Left renal pelvis (tissue), 4 donors: ENCODE results near the gene NHS. TPM values are rescaled to one million over a fixed set of nuclear protein-coding genes. Genes with fewer than 3 reads are reported as not detected.
A peak's percentile ranks its signal among the peaks of the same experiment; 100 is the strongest.

Source experiments
- DNase-seq, 4 donors: peaks; one replicate each; pipeline ENCODE4 v3.0.0-alpha.2; 2013; ENCODE audit warnings: low read depth in 4 of 4, low spot score in 3 of 4
- polyA plus RNA-seq, 4 donors: library from polyadenylated mRNA; unstranded; fragments of 120-200 nt; gene quantifications; one replicate each; pipeline ENCODE4 v1.2.1, GENCODE V29; 2013; ENCODE audit not compliant: insufficient read length in 4 of 4

Gene NHS
- polyA plus RNA-seq, 4 donors, result 15.5 to 20.0 (median 19.0) TPM

DNA sequence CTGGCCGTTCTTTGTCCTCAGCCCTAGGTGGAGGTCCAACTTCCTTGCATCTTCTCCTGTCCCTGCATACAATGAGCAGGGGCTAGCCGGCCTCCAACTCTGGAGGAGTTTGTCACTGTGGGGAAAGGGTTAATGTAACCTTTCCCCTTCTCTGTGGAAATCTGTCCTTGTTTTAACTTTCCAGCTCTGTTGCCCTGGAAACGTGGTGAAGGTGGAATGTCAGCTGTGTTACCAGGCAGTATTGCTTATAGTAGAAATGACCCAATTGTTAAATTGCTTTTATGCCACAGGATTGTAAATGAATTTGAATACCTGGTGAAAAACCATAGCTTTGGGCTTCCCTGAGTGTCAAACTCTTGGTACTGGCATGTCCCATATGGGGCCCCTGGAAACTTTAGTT is 230.7 kb downstream of the NHS start:
- no peak for DNase-seq

DNA sequence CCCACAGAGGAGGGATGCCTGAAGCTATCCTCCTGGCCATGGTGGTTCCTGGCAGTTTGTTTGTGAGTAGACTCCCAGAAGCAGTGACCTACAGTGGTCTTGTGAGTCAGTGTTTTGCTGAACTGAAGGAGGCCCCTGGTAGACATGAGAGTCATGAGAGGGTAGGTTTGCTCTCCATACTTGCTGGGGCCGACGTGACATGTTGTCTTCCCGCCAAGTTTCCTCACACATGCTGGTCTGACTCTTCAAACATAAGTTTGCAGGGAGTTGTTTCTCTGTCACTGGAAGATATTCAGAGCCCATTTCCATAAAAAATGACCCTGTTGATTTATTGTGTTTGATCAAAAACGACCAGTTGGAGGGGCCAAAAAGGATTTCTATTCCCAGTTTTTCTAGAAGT is 231.2 kb downstream of the NHS start:
- DNase-seq, result no peak

DNA sequence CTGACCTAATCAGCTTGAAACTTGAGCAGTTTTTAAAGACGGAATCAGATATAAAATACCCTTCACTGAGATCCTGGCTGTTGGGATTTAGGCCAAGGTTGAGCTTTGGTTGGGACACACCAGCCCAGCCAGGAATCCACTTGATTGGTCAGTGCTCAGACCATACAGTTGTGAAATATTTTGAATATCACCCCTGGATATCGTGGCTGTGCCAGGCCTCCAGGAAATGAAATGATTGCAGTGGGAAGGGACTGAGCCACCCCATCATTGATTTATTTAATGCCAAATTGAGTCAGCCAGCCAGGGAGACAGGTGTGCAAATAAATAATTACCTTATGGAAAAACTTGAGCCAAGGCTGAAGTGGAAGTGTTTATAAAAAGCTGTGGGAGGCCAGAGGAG is 233.9 kb downstream of the NHS start:
- no peak for DNase-seq

DNA sequence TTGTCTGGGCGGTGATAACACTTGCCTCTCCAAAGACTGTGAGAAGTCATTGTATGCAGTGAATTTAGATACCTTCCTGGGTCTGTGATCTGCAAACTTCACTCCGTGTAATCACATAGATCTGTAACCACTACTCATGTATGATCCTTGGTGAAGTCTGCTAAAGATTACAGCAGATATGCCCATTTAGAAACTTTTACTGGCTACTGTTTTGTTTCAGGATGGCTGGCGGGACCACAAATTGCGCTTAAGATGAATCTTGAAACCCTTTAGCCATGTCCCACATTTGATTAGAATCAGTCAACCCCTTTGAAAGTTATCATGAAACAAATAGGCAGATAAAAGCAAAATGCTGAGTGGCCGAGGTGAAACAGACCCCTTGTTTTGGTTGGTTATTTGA is 235.8 kb downstream of the NHS start:
- DNase-seq, result no peak

DNA sequence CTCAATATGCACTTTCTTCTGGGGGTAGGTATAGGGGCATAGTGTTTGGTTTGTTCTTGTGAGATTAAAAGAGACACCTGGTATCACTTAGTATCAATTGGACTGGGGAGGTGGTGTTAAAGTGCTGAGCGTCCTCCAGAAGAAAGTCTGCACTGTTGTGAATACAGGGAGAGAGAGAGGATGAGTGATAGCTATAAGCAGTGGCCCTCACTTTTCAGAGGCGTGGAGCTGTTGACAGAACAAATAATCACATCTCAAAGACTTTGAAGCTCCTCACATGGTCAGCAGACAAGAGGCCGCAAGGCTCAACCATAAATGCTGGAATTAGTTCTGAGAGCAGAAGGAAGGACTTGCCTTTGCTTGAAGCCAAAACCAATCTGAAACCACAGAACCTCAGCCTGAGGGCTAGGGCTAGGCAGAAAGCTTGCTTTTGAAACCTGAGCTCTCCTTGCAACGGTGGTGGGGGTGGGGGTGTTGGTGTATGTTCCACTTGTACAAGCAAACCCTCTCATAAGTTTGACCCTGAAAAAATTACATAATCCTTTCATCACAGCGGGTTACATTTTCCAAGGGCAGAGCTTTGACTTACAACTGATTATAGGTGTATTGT is 239.1 kb downstream of the NHS start:
- no peak for DNase-seq

DNA sequence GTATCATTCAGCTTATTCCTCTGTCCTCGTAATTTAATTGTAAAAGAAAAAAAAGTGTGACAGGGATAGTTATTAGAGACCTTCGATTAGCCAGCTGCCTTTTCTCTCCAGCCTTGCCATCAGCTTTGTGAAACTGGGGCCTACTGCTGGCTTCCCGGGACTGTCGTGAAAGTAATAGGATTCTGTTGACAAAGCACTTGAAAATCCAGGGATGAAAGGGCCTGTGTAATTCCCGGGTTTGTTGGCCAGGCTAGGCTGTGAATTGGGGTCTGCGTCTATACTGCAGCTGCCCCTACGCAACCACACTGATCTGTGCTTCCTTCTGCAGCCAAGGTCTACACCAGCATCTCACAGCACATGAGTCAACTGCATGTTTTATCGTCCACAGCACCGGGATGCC is 241.9 kb downstream of the NHS start:
- DNase-seq, result no peak

DNA sequence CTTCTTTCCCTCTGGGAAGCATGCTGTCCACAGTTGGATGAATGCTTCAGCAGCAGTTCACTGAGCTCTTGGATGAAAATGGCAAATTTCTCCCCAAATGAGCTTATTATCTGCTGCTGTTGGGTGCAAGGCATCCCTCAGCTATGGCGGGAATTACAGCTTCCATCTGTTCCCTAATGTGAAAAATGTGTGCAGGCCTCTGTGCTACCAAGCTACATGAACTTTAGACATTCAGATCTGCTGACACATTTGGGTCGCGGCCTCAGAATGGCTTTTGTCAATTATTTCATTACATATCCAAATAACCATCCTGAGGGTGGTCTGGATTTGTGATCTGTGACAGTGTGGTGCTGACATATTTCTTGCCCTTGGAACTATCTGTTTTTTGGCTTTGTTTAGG is 242.8 kb downstream of the NHS start:
- no peak for DNase-seq

DNA sequence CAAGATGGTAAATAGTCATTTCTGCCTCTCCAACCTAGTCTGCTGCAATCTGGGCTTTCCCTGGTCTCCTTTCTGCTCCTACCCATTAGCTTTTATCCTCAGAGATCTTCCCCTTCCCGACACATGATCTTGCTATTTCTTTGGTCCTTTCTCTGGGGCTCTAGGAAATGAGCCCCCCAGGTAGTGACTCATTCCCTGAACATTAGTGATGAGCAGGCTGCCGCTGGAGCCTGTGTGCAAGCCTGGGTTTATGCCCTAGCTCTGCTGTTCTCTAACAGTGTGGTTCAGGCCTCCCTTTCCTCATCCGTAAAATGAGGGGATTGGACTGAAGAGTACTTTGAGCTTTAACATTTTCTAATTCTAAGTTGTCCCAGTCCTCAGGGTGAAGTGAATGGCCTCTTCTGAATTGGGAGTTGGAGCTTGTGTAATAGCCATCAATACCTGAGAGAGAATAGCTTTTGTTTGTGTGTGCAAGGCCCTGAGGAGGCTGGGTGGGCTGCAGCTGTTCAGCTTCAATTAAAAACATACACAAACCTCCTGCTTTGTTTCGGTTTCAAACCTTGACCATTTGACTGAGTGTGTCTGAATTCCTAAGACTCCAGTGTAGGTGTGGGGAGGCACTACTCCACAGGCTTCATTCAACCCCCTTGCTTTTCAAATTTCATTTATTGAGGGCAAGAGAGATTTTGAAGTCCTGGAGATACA is 246.7 kb downstream of the NHS start:
- DNase-seq, result no peak

DNA sequence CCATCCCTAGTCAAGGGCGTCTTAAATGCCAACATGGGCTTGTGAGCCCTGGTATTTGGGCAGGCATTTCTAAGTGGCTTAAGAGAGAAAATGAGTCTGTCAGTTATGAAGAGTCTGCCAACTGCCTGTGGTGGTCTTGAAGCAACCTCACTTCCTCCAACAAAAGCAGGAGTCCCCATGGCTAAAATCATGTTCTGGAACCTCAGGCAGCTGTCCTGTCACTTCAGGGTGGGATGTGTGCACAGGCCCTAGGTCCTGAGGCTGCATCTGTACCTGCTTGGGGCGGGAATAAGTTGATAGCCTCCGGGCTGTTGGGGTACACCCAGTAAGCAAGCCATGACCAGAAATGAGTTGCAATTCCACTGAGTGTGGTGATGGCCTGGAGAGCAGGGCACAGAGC is 247.3 kb downstream of the NHS start:
- no peak for DNase-seq

DNA sequence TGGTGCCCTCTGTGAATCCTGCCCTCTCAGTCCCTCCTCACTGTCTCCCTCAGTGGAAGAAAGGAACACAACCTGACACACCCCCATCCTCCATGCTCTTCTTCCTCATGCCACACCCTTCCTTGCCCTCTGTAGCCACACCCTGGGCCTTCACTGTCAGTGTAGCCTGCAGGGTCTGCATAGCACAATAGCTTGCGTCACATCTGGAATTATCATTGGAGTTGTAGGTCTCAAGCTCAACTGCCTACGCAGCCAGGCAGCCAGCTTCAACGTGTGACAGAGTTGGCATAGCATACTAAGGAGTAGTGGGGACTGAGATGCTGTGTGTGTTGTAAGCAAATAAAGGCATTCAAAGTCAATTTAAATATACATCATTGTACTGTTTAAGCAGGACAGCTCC is 248.8 kb downstream of the NHS start:
- DNase-seq, result no peak

DNA sequence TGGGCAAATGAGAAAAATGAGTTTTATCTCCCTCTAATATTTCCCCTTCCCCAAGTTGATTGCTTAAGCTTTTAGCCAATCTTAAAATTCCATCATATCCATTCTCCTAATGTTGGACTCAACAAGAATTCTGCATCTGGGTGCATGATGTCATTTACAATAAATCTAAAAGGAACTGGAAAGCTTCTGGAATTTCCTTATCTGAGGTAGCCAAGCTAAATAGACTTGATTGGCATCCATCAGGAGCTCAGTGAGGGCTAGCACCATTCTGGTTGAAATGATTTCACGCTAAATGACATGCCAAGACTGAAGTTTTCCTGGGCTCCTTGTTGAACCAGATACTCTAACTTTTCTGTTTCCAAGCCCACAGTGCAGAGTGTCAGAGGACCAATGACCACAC is 252.0 kb downstream of the NHS start:
- no peak for DNase-seq

DNA sequence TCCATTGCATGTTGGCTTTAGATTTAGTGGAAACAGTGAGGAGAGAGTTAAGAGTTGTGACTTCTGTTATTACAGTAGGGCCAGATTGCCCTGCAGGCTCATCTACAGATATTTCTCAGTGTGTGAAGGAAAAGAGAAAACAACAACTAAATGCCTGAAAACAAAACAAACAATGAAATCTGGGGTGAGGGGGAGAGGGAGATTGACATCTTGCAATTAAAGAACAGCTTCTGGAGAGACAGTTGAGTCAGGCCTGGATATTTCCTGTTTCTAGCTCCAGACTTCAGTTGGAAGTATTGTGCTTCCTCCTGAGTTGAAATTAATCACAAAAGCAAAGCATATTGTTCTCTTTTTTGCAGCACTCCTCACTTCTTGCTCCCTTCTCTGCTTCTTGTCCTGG is 254.0 kb downstream of the NHS start:
- DNase-seq, result no peak

DNA sequence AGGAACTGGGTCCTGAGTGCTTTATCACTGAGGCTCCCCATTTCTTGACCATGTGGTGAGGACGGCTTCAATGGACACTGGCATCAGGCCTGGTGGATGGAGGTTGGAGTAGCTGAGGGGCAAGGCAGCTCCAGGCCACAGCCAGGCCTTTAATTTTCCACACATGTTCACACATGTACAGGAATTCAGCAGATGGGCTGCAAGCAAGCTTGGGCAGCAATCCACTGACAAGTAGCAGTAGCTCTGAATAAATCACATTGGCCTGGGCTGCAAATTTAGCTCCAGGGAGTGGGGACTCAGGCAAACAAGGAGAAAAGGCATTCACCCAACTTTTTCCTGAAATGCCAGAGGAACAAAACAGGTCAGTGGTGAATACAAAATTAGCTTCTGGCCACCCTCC is 254.5 kb downstream of the NHS start:
- no peak for DNase-seq

DNA sequence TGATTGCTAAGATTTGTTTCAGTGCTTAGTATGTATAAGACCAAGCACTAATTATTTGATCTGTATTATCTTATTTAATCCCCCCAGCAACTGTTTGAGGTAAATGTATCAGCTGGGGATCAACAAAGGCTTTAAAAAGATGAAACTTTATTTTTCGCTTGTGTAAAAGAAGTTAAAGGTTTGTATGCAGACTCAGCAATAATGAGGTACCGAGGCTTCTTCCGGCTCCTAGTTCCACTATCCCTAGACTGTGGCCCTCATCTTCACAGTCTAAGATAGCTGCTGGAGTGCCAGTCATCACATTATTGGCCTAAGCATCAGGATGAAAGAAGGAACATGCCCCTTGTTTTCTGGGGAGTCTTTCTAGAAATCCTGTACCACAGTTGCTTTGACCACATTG is 256.6 kb downstream of the NHS start:
- DNase-seq, result no peak

DNA sequence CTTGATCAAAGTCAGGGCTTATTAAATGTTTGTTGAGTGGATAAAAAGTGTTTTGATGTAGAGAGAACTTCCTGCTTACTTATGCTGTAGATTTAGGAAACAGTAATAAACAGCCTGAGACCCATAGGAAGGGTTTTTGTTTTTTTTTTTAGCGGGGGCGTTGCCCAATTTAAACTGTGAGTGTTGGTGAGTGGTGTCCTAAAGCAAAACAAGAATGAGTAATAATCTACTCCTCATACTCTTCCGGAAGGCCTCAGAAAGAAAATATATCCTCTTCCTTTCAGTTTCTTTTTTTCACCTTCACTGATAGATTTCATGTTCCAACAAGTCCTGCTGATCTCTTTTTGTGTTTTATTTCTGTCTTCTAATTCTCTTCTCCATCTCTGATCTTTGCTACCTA is 257.9 kb downstream of the NHS start:
- DNase-seq, result no peak

DNA sequence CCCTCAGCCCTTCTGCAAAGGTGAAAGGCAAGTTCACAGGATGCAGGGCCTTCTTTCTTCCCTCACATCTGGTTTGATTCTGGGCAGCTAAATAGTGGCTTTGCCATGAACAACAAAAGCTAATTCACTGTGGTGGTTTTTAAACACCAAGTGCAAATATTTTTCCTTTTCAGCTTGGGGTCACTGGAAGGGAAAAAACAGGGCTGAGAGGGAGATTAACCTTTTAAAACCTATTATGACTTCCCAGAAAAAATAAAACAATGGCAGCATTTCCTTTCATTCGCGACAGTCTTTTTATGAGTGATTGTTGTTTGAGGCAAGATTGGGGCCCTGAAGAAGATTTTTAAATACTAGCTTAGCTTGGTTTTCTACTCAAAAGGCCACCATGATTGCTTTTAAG is 258.5 kb downstream of the NHS start:
- DNase-seq, result no peak

DNA sequence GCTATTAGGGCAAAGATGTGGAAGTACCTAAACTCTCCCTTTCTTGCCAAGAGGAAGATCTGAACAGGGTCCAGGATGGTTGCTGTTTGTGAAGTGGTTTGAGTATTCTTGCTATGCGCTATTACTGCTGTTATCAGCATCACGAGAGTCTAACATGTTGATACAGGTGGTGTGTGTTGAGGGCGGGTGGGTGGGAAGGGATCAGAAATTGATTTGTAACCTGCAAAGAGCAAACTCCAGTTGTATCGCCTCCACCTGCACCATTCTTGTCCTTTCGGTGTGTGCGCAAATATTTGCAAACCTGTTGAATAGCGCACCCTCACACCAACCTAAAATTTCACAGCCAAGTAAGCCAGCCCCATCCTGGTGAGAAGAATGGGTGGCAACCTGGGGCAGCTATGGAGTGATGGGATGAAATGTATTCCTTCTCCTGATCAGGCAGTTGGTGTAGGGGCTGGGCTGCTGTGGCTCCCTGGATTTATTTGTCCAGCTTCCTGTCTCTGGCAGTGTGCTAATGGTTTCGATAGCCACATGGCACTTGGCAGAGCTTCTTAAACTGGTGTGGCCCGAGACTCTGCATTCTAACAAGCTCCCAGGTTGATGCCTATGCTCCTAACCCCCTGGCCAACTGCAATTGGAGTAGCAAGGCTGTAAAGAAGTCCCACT is 259.7 kb downstream of the NHS start:
- DNase-seq, result no peak

DNA sequence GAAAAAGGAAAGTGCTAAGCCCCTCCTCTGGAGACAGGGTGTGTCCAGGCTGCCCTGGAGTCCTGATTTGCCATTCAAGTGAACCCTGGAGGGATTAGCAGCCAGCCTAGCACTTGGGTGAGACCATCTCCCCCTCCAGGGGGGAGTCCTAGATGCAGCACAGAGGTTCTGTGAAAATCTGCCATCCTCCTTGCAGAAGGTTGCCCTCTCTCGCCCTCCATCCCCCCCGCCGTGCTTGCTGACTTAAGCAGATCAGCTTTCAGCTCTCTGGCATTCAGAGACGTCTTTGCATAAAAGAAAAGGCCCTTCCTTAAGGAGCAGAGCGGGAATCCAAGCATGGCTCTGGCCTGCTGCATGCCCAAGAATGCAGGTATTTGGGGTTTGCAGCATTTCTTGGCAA is 260.2 kb downstream of the NHS start:
- DNase-seq, result peak in 2 of 4 donors; percentile 36 to 59

DNA sequence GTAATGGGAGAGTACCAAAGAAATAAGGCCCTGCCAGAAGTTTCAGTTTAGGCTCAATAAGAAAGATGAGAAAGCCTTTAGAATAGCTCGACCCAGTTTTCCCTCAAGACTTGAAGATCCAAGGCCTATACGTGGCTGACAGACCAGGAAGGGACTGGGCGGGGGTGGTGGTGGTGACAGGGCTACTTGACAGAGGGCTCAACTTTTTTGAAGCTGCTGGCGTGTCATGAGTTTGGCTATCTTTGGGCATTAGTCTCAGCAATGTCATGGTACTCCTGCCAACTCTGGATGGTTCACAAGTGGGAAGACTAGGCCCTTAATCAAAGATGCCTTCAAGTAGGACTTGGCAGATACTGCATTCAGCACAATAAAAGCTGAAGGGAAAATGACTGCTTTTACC is 262.2 kb downstream of the NHS start:
- no peak for DNase-seq

DNA sequence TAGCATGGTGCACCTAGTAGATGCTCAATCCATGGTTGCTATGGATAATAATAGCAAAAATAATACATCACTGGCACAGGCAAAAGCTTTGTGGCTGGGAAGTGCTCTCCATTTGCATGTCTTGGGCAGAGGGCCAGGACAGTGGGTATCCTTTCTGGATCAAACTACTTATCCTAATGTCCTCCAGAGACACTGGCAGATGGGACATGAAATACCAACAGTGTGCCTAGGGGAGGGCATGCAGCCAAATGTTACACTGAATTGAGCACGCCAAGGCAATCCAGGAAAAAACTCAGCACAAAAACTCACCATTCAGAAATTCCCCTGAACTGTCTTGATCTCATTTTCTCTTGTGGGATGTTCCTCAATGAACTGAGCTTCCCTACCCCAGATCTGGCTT is 263.7 kb downstream of the NHS start:
- no peak for DNase-seq

DNA sequence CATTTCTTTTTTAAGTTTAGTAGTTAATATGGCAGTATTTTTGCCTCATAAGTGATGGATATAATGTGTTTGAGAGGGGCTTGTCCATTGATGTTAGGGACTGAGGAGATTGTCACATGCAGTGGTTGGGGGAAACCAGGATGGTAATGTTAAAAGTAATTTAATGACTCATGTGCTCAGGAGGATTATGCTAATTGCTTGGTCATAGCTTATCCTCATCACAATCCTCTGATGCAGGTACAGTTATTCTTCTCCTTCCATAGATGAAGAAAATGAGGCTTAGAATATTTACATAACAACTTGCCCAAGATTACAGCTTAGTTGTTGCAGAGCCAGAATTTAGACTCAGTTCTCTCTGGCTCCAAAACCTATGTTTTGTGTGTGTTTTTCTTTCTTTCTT is 267.9 kb downstream of the NHS start:
- no peak for DNase-seq

DNA sequence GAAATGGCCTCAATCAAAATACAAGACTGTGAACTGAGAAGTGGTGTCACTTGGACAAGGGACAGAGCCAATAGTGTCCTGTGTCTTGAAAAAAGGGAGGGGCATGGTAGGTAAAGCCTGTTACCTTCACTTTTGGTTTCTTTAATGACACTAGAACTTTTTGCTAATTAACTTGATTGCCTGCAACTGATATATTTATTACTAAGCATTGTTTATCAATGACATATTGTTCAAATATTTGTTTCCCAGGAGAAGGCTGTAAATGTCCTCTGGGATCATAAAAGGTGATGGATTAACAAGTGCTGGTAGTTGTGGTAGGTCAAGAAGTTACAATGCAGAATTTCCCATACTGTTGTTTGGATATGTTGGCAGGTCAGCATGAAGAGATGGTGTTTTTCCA is 268.5 kb downstream of the NHS start:
- no peak for DNase-seq
